Colonic mucosa (tissue), 4 donors: ENCODE data around the gene BOD1L1. TPM values are rescaled to one million over a fixed set of nuclear protein-coding genes. Genes with fewer than 3 reads are reported as not detected.

Source experiments
- DNase-seq: peaks from one replicate; pipeline ENCODE4 v3.0.0-alpha.2; 2020
- H3K27ac ChIP-seq: fragments of 200-600 bp; one replicate; pipeline ENCODE4 v1.8.0; 2021
- H3K27me3 ChIP-seq: fragments of 200-600 bp; one replicate; pipeline ENCODE4 v1.8.0; 2021
- H3K36me3 ChIP-seq: fragments of 200-600 bp; one replicate; pipeline ENCODE4 v1.8.0; 2021
- H3K4me1 ChIP-seq: fragments of 200-600 bp; one replicate; pipeline ENCODE4 v1.8.0; 2021; ENCODE audit warnings: mild to moderate bottlenecking
- H3K4me3 ChIP-seq: fragments of 200-600 bp; one replicate; pipeline ENCODE4 v1.8.0; 2021
- H3K9ac ChIP-seq, 2 donors: one replicate each; pipeline ENCODE4 v1.7.0; 2013; ENCODE audit warnings: control low read depth in 2 of 2, low read depth in 2 of 2, low read length in 2 of 2
- H3K9me3 ChIP-seq: fragments of 200-600 bp; one replicate; pipeline ENCODE4 v1.8.0; 2021
- CTCF ChIP-seq: fragments of 200-600 bp; IDR thresholded peaks from one replicate; pipeline ENCODE4 v1.8.0; 2022; ENCODE audit warnings: antibody characterized with exemption, mild to moderate bottlenecking
- intact Hi-C: fragments of 100-400 bp; cut with DNase I; formaldehyde crosslinking; loops from one replicate; pipeline ENCODE4 v1.14.1; 2022
- total RNA-seq, 2 donors: library from RNA; stranded (reverse); fragmentation: NEBNext Ultra II Directional in 1 of 2; extraction: Animal tissue kit (Norgen Biotek cat#: 25700) in 1 of 2; gene quantifications; one replicate each; pipeline ENCODE4 v1.2.1, GENCODE V29; 2021
- donor health status: healthy.
- donor health status: DM: no; HTN: no; CAD: no.
- donor health status: DM: no; HTN: no; CAD: no.

The BOD1L1 gene
- total RNA-seq, 2 donors from 2014 or later, result 20.7 to 24.7 TPM

- intact Hi-C loops, result no loop called here
- DNase-seq, result no peak
- H3K4me3 ChIP-seq, result no peak overlapping the region
- no peak overlapping the region for H3K27ac ChIP-seq
- H3K4me1 ChIP-seq, result no peaks in the 10 kb centered on the region
- no peaks in the 10 kb centered on the region for H3K27me3 ChIP-seq
- H3K9ac ChIP-seq, result no peak overlapping the region
- TF ChIP-seq CTCF, result no peak
- H3K9me3 ChIP-seq, result no peaks in the 10 kb centered on the region
- peaks cover 5% of the 10 kb centered on the region for H3K36me3 ChIP-seq
Observed at GRCh38 chr4:13611283-13611842, 16.2 kb downstream of the BOD1L1 start.

DNA sequence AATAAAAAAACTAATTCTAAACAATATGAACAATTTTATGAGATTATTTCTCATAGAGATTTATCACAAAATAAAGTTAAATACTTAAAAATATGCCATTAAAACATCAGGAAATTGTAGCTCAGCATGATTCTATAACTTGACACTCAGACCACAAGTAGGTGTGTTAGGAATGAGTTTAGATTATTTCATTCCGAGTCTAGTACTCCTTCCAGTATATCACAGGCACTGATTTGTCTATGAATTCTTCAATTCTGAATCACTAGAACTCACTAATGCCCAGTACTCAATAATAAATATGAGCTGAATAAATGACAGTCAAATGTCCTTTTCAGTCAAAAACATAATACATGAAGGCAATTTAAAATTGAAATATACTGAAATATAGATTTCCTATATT is 22.2 kb downstream of the BOD1L1 start:
- H3K9ac ChIP-seq, result no peak overlapping the region
- H3K4me1 ChIP-seq, result no peaks in the 10 kb centered on the region
- DNase-seq, result no peak
- no peaks in the 10 kb centered on the region for H3K27me3 ChIP-seq
- no peak for TF ChIP-seq CTCF
- no peaks in the 10 kb centered on the region for H3K9me3 ChIP-seq
- intact Hi-C loops, result no loop called here
- H3K36me3 ChIP-seq, result peaks cover 5% of the 10 kb centered on the region
- no peak overlapping the region for H3K4me3 ChIP-seq
- H3K27ac ChIP-seq, result no peak overlapping the region

- H3K27ac ChIP-seq, result no peak overlapping the region
- no peaks in the 10 kb centered on the region for H3K9me3 ChIP-seq
- no peaks in the 10 kb centered on the region for H3K36me3 ChIP-seq
- TF ChIP-seq CTCF, result no peak
- H3K27me3 ChIP-seq, result no peaks in the 10 kb centered on the region
- no peak overlapping the region for H3K4me3 ChIP-seq
- H3K4me1 ChIP-seq, result no peaks in the 10 kb centered on the region
- intact Hi-C loops, result no loop called here
- DNase-seq, result no peak
- H3K9ac ChIP-seq, result no peak overlapping the region
Observed at GRCh38 chr4:13601848-13602247, 25.7 kb downstream of the BOD1L1 start.

- no peak for DNase-seq
- TF ChIP-seq CTCF, result no peak
- Histone ChIP-seq H3K36me3 (no peaks in the 10 kb centered on the region), H3K4me1 (no peaks in the 10 kb centered on the region), H3K9me3 (no peaks in the 10 kb centered on the region), H3K4me3 (no peak overlapping the region), H3K9ac (no peak overlapping the region), H3K27me3 (no peaks in the 10 kb centered on the region), H3K27ac (no peak overlapping the region)
- intact Hi-C loops, result no loop called here
Observed at GRCh38 chr4:13601048-13601447, 26.5 kb downstream of the BOD1L1 start.

GRCh38 chr4:13599159-13599558 is 28.4 kb downstream of the BOD1L1 start:
- H3K27ac ChIP-seq, result no peak overlapping the region
- no peak for DNase-seq
- H3K4me1 ChIP-seq, result no peaks in the 10 kb centered on the region
- H3K27me3 ChIP-seq, result no peaks in the 10 kb centered on the region
- intact Hi-C loops, result no loop called here
- TF ChIP-seq CTCF, result no peak
- H3K9ac ChIP-seq, result no peak overlapping the region
- no peaks in the 10 kb centered on the region for H3K9me3 ChIP-seq
- no peak overlapping the region for H3K4me3 ChIP-seq
- no peaks in the 10 kb centered on the region for H3K36me3 ChIP-seq

GRCh38 chr4:13597604-13598003 is 29.9 kb downstream of the BOD1L1 start:
- Histone ChIP-seq H3K4me3 (no peak overlapping the region), H3K9ac (no peak overlapping the region), H3K27me3 (no peaks in the 10 kb centered on the region), H3K9me3 (no peaks in the 10 kb centered on the region), H3K4me1 (no peaks in the 10 kb centered on the region), H3K36me3 (no peaks in the 10 kb centered on the region), H3K27ac (no peak overlapping the region)
- no peak for TF ChIP-seq CTCF
- intact Hi-C loops, result no loop called here
- no peak for DNase-seq
